CD14-positive monocyte (primary cell): ENCODE results near the gene KDM3B. TPM values are rescaled to one million over a fixed set of nuclear protein-coding genes. Genes with fewer than 3 reads are reported as not detected.

ENCODE experiments used
- DNase-seq, 3 donors: peaks; one replicate each; pipeline ENCODE4 v3.0.0-alpha.2; 2011 to 2022
- H2AFZ ChIP-seq: 2 replicates; pipeline ENCODE4 v1.6.0; 2012; ENCODE audit warnings: mild to moderate bottlenecking, low read depth, low read length, inconsistent platforms; ENCODE audit not compliant: insufficient read depth, poor library complexity, severe bottlenecking
- H3K27ac ChIP-seq, 2 donors: 1 replicate in 1 of 2; 2 replicates in 1 of 2; pipeline ENCODE4 v1.5.1; 2012 to 2013; ENCODE audit warnings: low read length in 2 of 2, control low read depth in 1 of 2, inconsistent platforms in 1 of 2, low read depth in 1 of 2, mild to moderate bottlenecking in 1 of 2
- H3K27me3 ChIP-seq, 2 donors: one replicate each; pipeline versions ENCODE4 v1.6.0 to v1.6.1; 2011 to 2013; ENCODE audit warnings: low read length in 2 of 2; ENCODE audit not compliant: control insufficient read depth in 2 of 2, insufficient read depth in 2 of 2
- H3K36me3 ChIP-seq, 2 donors: replicated peaks in 1 of 2; 1 replicate in 1 of 2; 2 replicates in 1 of 2; pipeline versions ENCODE4 v1.5.1 to v1.6.1; 2012 to 2013; ENCODE audit warnings: low read length in 2 of 2, control low read depth in 1 of 2, inconsistent platforms in 1 of 2, mild to moderate bottlenecking in 1 of 2; ENCODE audit not compliant: insufficient read depth in 2 of 2, control insufficient read depth in 1 of 2
- H3K4me1 ChIP-seq, 2 donors: 1 replicate in 1 of 2; 2 replicates in 1 of 2; pipeline versions ENCODE4 v1.5.1 to v1.6.1; 2012 to 2013; ENCODE audit warnings: low read length in 2 of 2, control low read depth in 1 of 2, inconsistent platforms in 1 of 2, mild to moderate bottlenecking in 1 of 2, moderate library complexity in 1 of 2; ENCODE audit not compliant: insufficient read depth in 2 of 2, control insufficient read depth in 1 of 2
- H3K4me2 ChIP-seq: replicated peaks from 2 replicates; pipeline ENCODE3; 2012; ENCODE audit warnings: low read length, moderate library complexity, mild to moderate bottlenecking; ENCODE audit not compliant: poor library complexity, severe bottlenecking; ENCODE audit errors: extremely low read depth
- H3K4me3 ChIP-seq, 3 experiments: fragments of 200-600 bp in 1 of 3; sonication (generic) in 1 of 3; replicated peaks in 1 of 3; 1 replicate in 2 of 3; 2 replicates in 1 of 3; pipeline ENCODE4 v1.5.1; 2011 to 2013; ENCODE audit warnings: low read length in 3 of 3, mild to moderate bottlenecking in 3 of 3, control low read depth in 2 of 3, low read depth in 2 of 3, inconsistent platforms in 1 of 3, moderate library complexity in 1 of 3
- H3K79me2 ChIP-seq: 2 replicates; pipeline ENCODE4 v1.6.0; 2012; ENCODE audit warnings: mild to moderate bottlenecking, control low read depth, inconsistent platforms, low read length, moderate library complexity; ENCODE audit not compliant: insufficient read depth
- H3K9ac ChIP-seq: 2 replicates; pipeline ENCODE4 v1.6.0; 2017; ENCODE audit warnings: low read length, mild to moderate bottlenecking; ENCODE audit not compliant: insufficient read depth, poor library complexity, severe bottlenecking
- H3K9me3 ChIP-seq, 2 donors: replicated peaks in 1 of 2; 1 replicate in 1 of 2; 2 replicates in 1 of 2; pipeline versions ENCODE4 v1.5.1 to v1.6.1; 2012 to 2013; ENCODE audit warnings: low read length in 2 of 2, control low read depth in 1 of 2; ENCODE audit not compliant: control insufficient read depth in 1 of 2, insufficient read depth in 1 of 2
- H4K20me1 ChIP-seq: 2 replicates; pipeline ENCODE4 v1.6.0; 2012; ENCODE audit warnings: mild to moderate bottlenecking, low read length, control low read depth, moderate library complexity; ENCODE audit not compliant: insufficient read depth
- H3K27ac Mint-ChIP-seq, 7 donors: one replicate each; pipeline ENCODE4 v1.8.0; 2020; ENCODE audit warnings: mild to moderate bottlenecking in 7 of 7, mixed read lengths in 7 of 7, moderate library complexity in 6 of 7, inconsistent platforms in 2 of 7
- H3K27me3 Mint-ChIP-seq, 3 donors: one replicate each; pipeline ENCODE4 v1.8.0; 2021 to 2022; ENCODE audit warnings: low read depth in 3 of 3, mild to moderate bottlenecking in 3 of 3, mixed read lengths in 3 of 3, moderate library complexity in 3 of 3, inconsistent platforms in 1 of 3
- H3K36me3 Mint-ChIP-seq, 2 donors: one replicate each; pipeline ENCODE4 v1.8.0; 2020; ENCODE audit warnings: mixed read lengths in 2 of 2, inconsistent platforms in 1 of 2, mild to moderate bottlenecking in 1 of 2
- H3K4me1 Mint-ChIP-seq: one replicate; pipeline ENCODE4 v1.8.0; 2020; ENCODE audit warnings: mild to moderate bottlenecking, mixed read lengths
- H3K4me3 Mint-ChIP-seq, 2 donors: one replicate each; pipeline ENCODE4 v1.8.0; 2020; ENCODE audit warnings: mild to moderate bottlenecking in 2 of 2, mixed read lengths in 2 of 2, moderate library complexity in 1 of 2
- H3K9me3 Mint-ChIP-seq, 7 donors: one replicate each; pipeline ENCODE4 v1.8.0; 2020 to 2022; ENCODE audit warnings: mixed read lengths in 7 of 7, mild to moderate bottlenecking in 6 of 7, moderate library complexity in 6 of 7, inconsistent platforms in 2 of 7
- WGBS: methylation state at CpG from one replicate; pipeline ENCODE4 v1.1.5; 2013; ENCODE audit warnings: missing lambda C conversion rate; ENCODE audit not compliant: insufficient coverage; 5-methylcytosine and 5-hydroxymethylcytosine counted together
- intact Hi-C, 2 donors: fragments of 100-400 bp; cut with micrococcal nuclease; formaldehyde crosslinking; loops; one replicate each; pipeline versions ENCODE4 v1.15.0 to v1.15.1; 2023
- polyA plus RNA-seq, 3 donors: library from polyadenylated mRNA; depleted of rRNA in 1 of 3; unstranded in 2 of 3; stranded (reverse) in 1 of 3; fragments of 300-500 nt in 2 of 3; fragments of >200 nt in 1 of 3; fragmentation: Illumina TruSeq in 2 of 3; gene quantifications; 1 replicate in 2 of 3; 2 replicates in 1 of 3; pipeline ENCODE4 v1.2.3, GENCODE V29; 2012 to 2021
- TF ChIP-seq, protein P1 (sequence below): fragments of 200-600 bp; IDR thresholded peaks from one replicate; pipeline ENCODE4 v1.8.0; 2022; ENCODE audit warnings: antibody characterized with exemption, mild to moderate bottlenecking

KDM3B gene
- polyA plus RNA-seq, 3 donors = 11.7 to 52.1 (median 17.4) TPM

DNA sequence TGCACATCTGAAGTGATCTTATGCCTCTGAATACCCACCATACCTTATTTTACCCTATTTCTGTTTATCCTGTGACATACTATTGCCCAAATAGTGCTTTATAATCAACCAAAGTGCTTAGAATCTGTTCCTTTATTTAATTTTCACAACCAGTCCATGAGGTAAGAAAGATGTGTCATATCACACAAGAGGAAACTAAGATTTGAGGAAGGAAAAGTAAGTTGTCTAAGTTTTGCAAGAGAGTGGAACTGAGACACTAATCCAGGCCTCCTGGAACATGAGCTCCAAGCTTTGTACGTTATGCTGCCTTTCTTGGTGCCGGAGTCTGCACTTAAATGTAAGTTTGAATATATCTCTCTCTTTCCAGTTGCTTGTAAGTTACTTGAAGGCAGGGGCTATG, 17.2 kb downstream of the KDM3B start:
- TF ChIP-seq, protein P1, sequence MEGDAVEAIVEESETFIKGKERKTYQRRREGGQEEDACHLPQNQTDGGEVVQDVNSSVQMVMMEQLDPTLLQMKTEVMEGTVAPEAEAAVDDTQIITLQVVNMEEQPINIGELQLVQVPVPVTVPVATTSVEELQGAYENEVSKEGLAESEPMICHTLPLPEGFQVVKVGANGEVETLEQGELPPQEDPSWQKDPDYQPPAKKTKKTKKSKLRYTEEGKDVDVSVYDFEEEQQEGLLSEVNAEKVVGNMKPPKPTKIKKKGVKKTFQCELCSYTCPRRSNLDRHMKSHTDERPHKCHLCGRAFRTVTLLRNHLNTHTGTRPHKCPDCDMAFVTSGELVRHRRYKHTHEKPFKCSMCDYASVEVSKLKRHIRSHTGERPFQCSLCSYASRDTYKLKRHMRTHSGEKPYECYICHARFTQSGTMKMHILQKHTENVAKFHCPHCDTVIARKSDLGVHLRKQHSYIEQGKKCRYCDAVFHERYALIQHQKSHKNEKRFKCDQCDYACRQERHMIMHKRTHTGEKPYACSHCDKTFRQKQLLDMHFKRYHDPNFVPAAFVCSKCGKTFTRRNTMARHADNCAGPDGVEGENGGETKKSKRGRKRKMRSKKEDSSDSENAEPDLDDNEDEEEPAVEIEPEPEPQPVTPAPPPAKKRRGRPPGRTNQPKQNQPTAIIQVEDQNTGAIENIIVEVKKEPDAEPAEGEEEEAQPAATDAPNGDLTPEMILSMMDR = no peak

DNA sequence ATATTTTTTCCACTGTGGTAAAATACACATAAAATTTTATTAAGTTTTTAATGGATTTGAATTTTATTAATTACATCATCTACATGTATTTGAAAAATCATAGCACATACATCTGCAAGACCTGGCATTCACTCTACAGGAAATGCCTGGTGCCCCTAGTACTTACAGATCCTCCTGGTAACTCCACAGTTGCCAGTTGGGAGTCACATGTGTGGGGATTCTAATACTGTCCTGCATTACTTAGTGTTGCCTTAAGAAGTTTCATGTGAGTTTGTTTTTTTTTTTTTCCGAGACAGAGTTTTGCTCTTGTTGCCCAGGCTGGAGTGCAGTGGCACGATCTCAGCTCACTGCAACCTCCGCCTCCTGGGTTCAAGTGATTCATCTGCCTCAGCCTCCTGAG, 18.1 kb downstream of the KDM3B start:
- H3K36me3 ChIP-seq = peaks cover 20 to 31% of the 10 kb centered on the region in 2 donors
- peaks cover 3% of the 10 kb centered on the region for H4K20me1 ChIP-seq
- peak in 2 of 3 donors; percentile 30 to 45 for DNase-seq
- Mint-ChIP-seq H3K4me1 (peaks cover 57% of the 10 kb centered on the region), H3K9me3 (peaks cover 0 to 3% (median 0%) of the 10 kb centered on the region in 7 donors), H3K36me3 (peaks cover 29 to 33% of the 10 kb centered on the region in 2 donors), H3K27ac (peak overlapping the region; percentile 95 to 100 (median 99)), H3K4me3 (peak overlapping the region; percentile 79 to 82), H3K27me3 (no peaks in the 10 kb centered on the region)
- WGBS = no CpG with 5 or more reads among the region's 3 CpGs
- peak overlapping the region; percentile 83 for H3K4me2 ChIP-seq
- peak overlapping the region; percentile 30 to 89 (median 77) for H3K4me3 ChIP-seq
- no peaks in the 10 kb centered on the region for H3K27me3 ChIP-seq
- peak overlapping the region; percentile 17 for H2AFZ ChIP-seq
- H3K9me3 ChIP-seq = no peaks in the 10 kb centered on the region
- H3K4me1 ChIP-seq = peaks cover 51 to 68% of the 10 kb centered on the region in 2 donors
- TF ChIP-seq, protein P1 = no peak
- H3K9ac ChIP-seq = peak overlapping the region; percentile 69
- H3K27ac ChIP-seq = peak overlapping the region; percentile 68 to 97
- intact Hi-C loops = loop anchor here in 1 of 2 donors (5.0 kb wide), 1 partner anchor 33 kb away; the partner anchor contains the start of gene FAM53C
- H3K79me2 ChIP-seq = peaks cover 88% of the 10 kb centered on the region

More for the DNA sequence above, 17.2 kb downstream of the KDM3B start:
- Histone ChIP-seq H2AFZ (peak overlapping the region; percentile 57), H3K27ac (peak overlapping the region; percentile 83 to 97), H3K9me3 (no peaks in the 10 kb centered on the region), H3K9ac (peak overlapping the region; percentile 69), H3K4me1 (peaks cover 51 to 68% of the 10 kb centered on the region in 2 donors), H3K36me3 (peaks cover 13 to 25% of the 10 kb centered on the region in 2 donors), H3K27me3 (no peaks in the 10 kb centered on the region), H3K4me3 (peak overlapping the region; percentile 30 to 89 (median 77)), H4K20me1 (peaks cover 3% of the 10 kb centered on the region), H3K79me2 (peaks cover 92% of the 10 kb centered on the region), H3K4me2 (peak overlapping the region; percentile 83)
- WGBS = no CpG with 5 or more reads among the region's 2 CpGs
- peak; percentile 80 to 90 (median 89) for DNase-seq
- intact Hi-C loops = loop anchor here (2.0 to 5.0 kb wide), 2 partner anchors 17 to 32 kb away; partner anchors contain the start of genes KDM3B (in 2 of the 2) and FAM53C (in 1 of the 2)
- H3K4me1 Mint-ChIP-seq = peaks cover 60% of the 10 kb centered on the region
- H3K4me3 Mint-ChIP-seq = peak overlapping the region; percentile 79 to 86
- H3K27me3 Mint-ChIP-seq = no peaks in the 10 kb centered on the region
- H3K9me3 Mint-ChIP-seq = no peaks in the 10 kb centered on the region
- H3K36me3 Mint-ChIP-seq = peaks cover 22 to 25% of the 10 kb centered on the region in 2 donors
- H3K27ac Mint-ChIP-seq = peak overlapping the region; percentile 96 to 100 (median 99)
